Psoas muscle (tissue), 8 donors: ENCODE results near the gene ABCG4. TPM values are rescaled to one million over a fixed set of nuclear protein-coding genes. Genes with fewer than 3 reads are reported as not detected.

Experiments
- ATAC-seq, 4 donors: fragments of 200-7000 bp; cut with Tn5 transposase; one replicate each; pipeline ENCODE4 v1.9.1; 2020; ENCODE audit warnings: moderate library complexity in 3 of 4, mild to moderate bottlenecking in 2 of 4
- DNase-seq, 2 donors: peaks; one replicate each; pipeline ENCODE4 v3.0.0-alpha.2; 2020
- H3K27ac ChIP-seq: fragments of 200-600 bp; one replicate; pipeline ENCODE4 v1.8.0; 2022
- H3K27me3 ChIP-seq, 3 donors: fragments of 200-600 bp in 1 of 3; one replicate each; pipeline versions ENCODE4 v1.6.1 to v1.8.0; 2013 to 2022; ENCODE audit warnings: low read length in 2 of 3, mild to moderate bottlenecking in 2 of 3, moderate library complexity in 1 of 3; ENCODE audit not compliant: insufficient read depth in 3 of 3
- H3K36me3 ChIP-seq, 2 donors: fragments of 200-600 bp in 1 of 2; one replicate each; pipeline versions ENCODE4 v1.6.1 to v1.8.0; 2013 to 2022; ENCODE audit warnings: low read depth in 1 of 2, mild to moderate bottlenecking in 1 of 2, moderate library complexity in 1 of 2; ENCODE audit not compliant: insufficient read depth in 1 of 2
- H3K4me1 ChIP-seq: fragments of 200-600 bp; one replicate; pipeline ENCODE4 v1.8.0; 2022
- H3K4me3 ChIP-seq: fragments of 200-600 bp; one replicate; pipeline ENCODE4 v1.8.0; 2022; ENCODE audit warnings: mild to moderate bottlenecking
- H3K9me3 ChIP-seq: fragments of 200-600 bp; one replicate; pipeline ENCODE4 v1.8.0; 2022
- WGBS, 3 donors: extraction: QIAGEN DNeasy Blood & Tissue Kit; methylation state at CpG; one replicate each; pipeline versions ENCODE4 v1.1.6 to v1.1.7; 2013; 5-methylcytosine and 5-hydroxymethylcytosine counted together
- intact Hi-C, 2 donors: fragments of 100-400 bp; cut with DNase I; formaldehyde crosslinking; loops; one replicate each; pipeline versions ENCODE4 v1.11.0 to v1.14.2; 2022
- polyA plus RNA-seq, 3 donors: library from polyadenylated mRNA; stranded (reverse); fragments of 200-250 nt; gene quantifications; one replicate each; pipeline ENCODE4 v1.2.3, GENCODE V29; 2013
- total RNA-seq, 4 donors: library from RNA; stranded (reverse); fragmentation: NEBNext Ultra II Directional in 2 of 4; extraction: Animal tissue kit (Norgen Biotek cat#: 25700) in 2 of 4; gene quantifications; one replicate each; pipeline versions ENCODE4 v1.2.1 to v1.2.4, GENCODE V29; 2021 to 2023
- TF ChIP-seq, protein P1 (sequence below): fragments of 200-600 bp; IDR thresholded peaks from one replicate; pipeline ENCODE4 v1.8.0; 2022; ENCODE audit warnings: antibody characterized with exemption
- donor health status: healthy with polysubstance abuse.
- donor health status: DM: no; HTN: no; CAD: no; lungs with moderate emphysema.
- donor health status: Bipolar disorder and iron deficiency.
- donor health status: healthy.
- donor health status: DM: yes; HTN: yes; CAD: no.
- donor health status: DM: no; HTN: no; CAD: no.
- donor health status: DM: no; HTN: no; CAD: no.
- donor health status: DM: yes; HTN: yes; CAD: no.

The ABCG4 gene
- total and polyA plus RNA-seq, 7 donors: 0.03 to 0.38 (median 0.17) TPM; not detected in 1

DNA sequence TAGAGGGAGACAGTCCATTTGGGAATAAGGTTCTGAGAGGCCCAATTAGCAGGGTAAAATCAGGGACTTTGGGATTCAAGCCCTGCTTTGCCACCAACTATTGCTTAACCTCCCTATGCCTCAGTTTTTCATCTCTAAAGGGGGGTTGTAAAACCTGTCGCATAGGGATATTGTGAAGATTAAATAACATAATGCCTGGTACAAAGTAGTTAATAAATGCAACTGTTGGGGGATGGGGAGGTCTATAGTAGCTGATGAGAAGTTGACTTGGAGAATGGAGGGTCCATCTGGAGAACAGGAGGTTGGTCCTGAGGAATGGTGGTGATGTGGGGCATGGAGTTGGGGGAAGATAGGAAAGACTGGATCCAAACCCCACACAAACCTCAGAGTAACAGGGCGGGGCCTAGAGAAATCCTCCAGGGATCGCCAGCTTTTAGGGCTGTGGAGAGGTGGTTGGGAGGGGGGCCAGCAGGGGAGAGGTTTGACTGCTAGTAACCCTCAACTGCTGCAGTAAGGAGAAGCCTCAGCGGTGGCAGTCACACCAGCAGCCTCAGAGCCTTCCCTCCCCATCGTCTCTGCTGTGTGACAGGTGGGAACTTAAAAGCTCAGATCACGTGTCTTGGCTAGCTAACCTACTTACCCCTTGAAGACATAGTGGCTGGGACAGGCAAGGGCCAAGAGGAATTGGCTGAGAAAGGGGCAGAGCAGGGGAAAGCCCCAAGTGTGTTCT, 1.1 kb upstream of the ABCG4 start:
- DNase-seq: no peak
- Histone ChIP-seq H3K4me3 (no peak overlapping the region), H3K9me3 (no peaks in the 10 kb centered on the region), H3K27ac (no peak overlapping the region), H3K4me1 (peaks cover 9% of the 10 kb centered on the region), H3K27me3 (peaks cover 0 to 10% (median 0%) of the 10 kb centered on the region in 3 donors), H3K36me3 (no peaks in the 10 kb centered on the region)
- WGBS, 3 donors: 52 to 62% (median 54%) methylated on average over 6 of the region's 6 CpGs
- TF ChIP-seq, protein P1, sequence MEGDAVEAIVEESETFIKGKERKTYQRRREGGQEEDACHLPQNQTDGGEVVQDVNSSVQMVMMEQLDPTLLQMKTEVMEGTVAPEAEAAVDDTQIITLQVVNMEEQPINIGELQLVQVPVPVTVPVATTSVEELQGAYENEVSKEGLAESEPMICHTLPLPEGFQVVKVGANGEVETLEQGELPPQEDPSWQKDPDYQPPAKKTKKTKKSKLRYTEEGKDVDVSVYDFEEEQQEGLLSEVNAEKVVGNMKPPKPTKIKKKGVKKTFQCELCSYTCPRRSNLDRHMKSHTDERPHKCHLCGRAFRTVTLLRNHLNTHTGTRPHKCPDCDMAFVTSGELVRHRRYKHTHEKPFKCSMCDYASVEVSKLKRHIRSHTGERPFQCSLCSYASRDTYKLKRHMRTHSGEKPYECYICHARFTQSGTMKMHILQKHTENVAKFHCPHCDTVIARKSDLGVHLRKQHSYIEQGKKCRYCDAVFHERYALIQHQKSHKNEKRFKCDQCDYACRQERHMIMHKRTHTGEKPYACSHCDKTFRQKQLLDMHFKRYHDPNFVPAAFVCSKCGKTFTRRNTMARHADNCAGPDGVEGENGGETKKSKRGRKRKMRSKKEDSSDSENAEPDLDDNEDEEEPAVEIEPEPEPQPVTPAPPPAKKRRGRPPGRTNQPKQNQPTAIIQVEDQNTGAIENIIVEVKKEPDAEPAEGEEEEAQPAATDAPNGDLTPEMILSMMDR: no peak
- intact Hi-C loops: loop anchor here (5.0 to 10.0 kb wide), 3 partner anchors 45 to 177 kb away; no protein-coding TSS in a partner anchor
- ATAC-seq: peak in 1 of 4 donors; percentile 53

GRCh38 chr11:119148720-119149017, 183 bp upstream of the ABCG4 start:
- Histone ChIP-seq H3K27ac (no peak overlapping the region), H3K9me3 (no peaks in the 10 kb centered on the region), H3K4me1 (peaks cover 9% of the 10 kb centered on the region), H3K27me3 (peaks cover 0 to 10% (median 0%) of the 10 kb centered on the region in 3 donors), H3K36me3 (no peaks in the 10 kb centered on the region), H3K4me3 (peak overlapping the region; percentile 77)
- intact Hi-C loops: loop anchor here (5.0 to 10.0 kb wide), 3 partner anchors 44 to 176 kb away; no protein-coding TSS in a partner anchor
- 0 to 1% (median 1%) methylated on average over 15 to 16 of the region's 16 CpGs for WGBS, 3 donors
- TF ChIP-seq, protein P1: no peak
- ATAC-seq (no peak), DNase-seq (no peak)

- no peaks in the 10 kb centered on the region for H3K9me3 ChIP-seq
- TF ChIP-seq, protein P1: no peak
- H3K27ac ChIP-seq: no peak overlapping the region
- H3K27me3 ChIP-seq: peaks cover 0 to 10% (median 0%) of the 10 kb centered on the region in 3 donors
- no peaks in the 10 kb centered on the region for H3K36me3 ChIP-seq
- 41 to 46% (median 46%) methylated on average over 29 to 33 of the region's 33 CpGs for WGBS, 3 donors
- intact Hi-C loops: loop anchor here (5.0 to 10.0 kb wide), 3 partner anchors 42 to 175 kb away; no protein-coding TSS in a partner anchor
- H3K4me3 ChIP-seq: peak overlapping the region; percentile 77
- DNase-seq (no peak), ATAC-seq (no peak)
- H3K4me1 ChIP-seq: peaks cover 9% of the 10 kb centered on the region
Observed at GRCh38 chr11:119149786-119150275, 979 bp downstream of the ABCG4 start.

DNA sequence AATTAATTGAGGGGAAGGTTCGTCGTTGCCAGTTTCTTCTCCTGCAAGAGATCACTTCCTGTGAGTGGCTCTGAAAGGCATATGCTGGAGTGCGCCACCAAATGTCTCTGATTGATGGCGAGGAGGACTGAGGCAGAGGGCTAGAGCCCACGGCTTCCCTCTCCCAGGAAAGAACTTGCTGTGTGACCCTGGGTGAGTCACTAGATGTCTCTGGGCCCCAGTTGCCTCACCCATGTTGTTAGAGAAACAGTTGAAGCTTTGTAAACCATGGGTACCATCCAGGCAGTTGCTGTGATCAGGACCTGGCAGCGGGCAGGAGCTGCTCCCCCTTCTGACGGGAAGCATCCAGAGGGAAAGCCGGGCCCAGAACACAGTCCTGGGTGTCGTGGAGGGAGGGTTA, 3.2 kb downstream of the ABCG4 start:
- no peak for DNase-seq
- intact Hi-C loops: no loop called here
- TF ChIP-seq, protein P1: no peak
- ATAC-seq: no peak
- peaks cover 0 to 10% (median 0%) of the 10 kb centered on the region in 3 donors for H3K27me3 ChIP-seq
- H3K4me3 ChIP-seq: no peak overlapping the region
- 83 to 87% (median 86%) methylated on average over 9 of the region's 9 CpGs for WGBS, 3 donors
- H3K9me3 ChIP-seq: no peaks in the 10 kb centered on the region
- no peaks in the 10 kb centered on the region for H3K36me3 ChIP-seq
- H3K4me1 ChIP-seq: peaks cover 9% of the 10 kb centered on the region
- no peak overlapping the region for H3K27ac ChIP-seq
